SK-N-SH treated with all-trans-retinoic acid at 6 μM for 48 hours (cell line): ENCODE measurements around the gene ING1.
"Not testable (repeated sequence)": the region's sequence is repeated elsewhere in the genome, so short reads cannot be mapped to it uniquely, and the experiment has no call there.

ENCODE experiments used
- ATAC-seq: fragments of 200-7000 bp; cut with Tn5 transposase; 3 replicates; pipeline ENCODE4 v1.9.1; 2020; ENCODE audit warnings: mild to moderate bottlenecking, moderate library complexity
- ARNTL ChIP-seq: fragments of 450-650 bp; formaldehyde crosslinking; IDR thresholded peaks from 2 replicates; pipeline ENCODE4 v1.5.0; 2020; ENCODE audit warnings: low read depth, mild to moderate bottlenecking, moderate library complexity, borderline replicate concordance
- BACH2 ChIP-seq: fragments of 250-450 bp; sonication (Bioruptor Pico); IDR thresholded peaks from 2 replicates; pipeline ENCODE4 v1.9.0; 2021; ENCODE audit warnings: mild to moderate bottlenecking, borderline replicate concordance
- CSDC2 ChIP-seq: fragments of 250-450 bp; sonication (Bioruptor Pico); IDR thresholded peaks from 2 replicates; pipeline ENCODE4 v1.5.0; 2020; ENCODE audit warnings: mild to moderate bottlenecking, moderate library complexity
- ESRRG ChIP-seq: fragments of 250-450 bp; sonication (Bioruptor Pico); IDR thresholded peaks from 2 replicates; pipeline ENCODE4 v1.6.1; 2021; ENCODE audit warnings: mild to moderate bottlenecking
- GLIS3 ChIP-seq: fragments of 250-450 bp; sonication (Bioruptor Pico); IDR thresholded peaks from 2 replicates; pipeline ENCODE4 v1.5.0; 2020; ENCODE audit warnings: mild to moderate bottlenecking, moderate library complexity
- ISL1 ChIP-seq: fragments of 250-450 bp; sonication (Bioruptor Pico); IDR thresholded peaks from 2 replicates; pipeline ENCODE4 v2.1.2; 2022; ENCODE audit warnings: mild to moderate bottlenecking, moderate library complexity
- OSR1 ChIP-seq: fragments of 250-450 bp; sonication (Bioruptor Pico); IDR thresholded peaks from 2 replicates; pipeline ENCODE4 v1.8.0; 2022; ENCODE audit warnings: moderate library complexity, mild to moderate bottlenecking, inconsistent platforms
- PPARA ChIP-seq: fragments of 250-450 bp; sonication (Bioruptor Pico); IDR thresholded peaks from 2 replicates; pipeline ENCODE4 v1.5.0; 2020; ENCODE audit warnings: mild to moderate bottlenecking, borderline replicate concordance
- RARB ChIP-seq: fragments of 250-450 bp; sonication (Bioruptor Pico); IDR thresholded peaks from 2 replicates; pipeline ENCODE4 v1.8.0; 2021; ENCODE audit warnings: mild to moderate bottlenecking, moderate library complexity
- SNAI2 ChIP-seq: fragments of 250-450 bp; sonication (Bioruptor Pico); IDR thresholded peaks from 2 replicates; pipeline ENCODE4 v1.5.0; 2020; ENCODE audit warnings: mild to moderate bottlenecking, moderate library complexity
- TCF4 ChIP-seq: fragments of 250-450 bp; sonication (Bioruptor Pico); IDR thresholded peaks from 2 replicates; pipeline ENCODE4 v1.8.0; 2021; ENCODE audit warnings: mild to moderate bottlenecking, moderate library complexity, borderline replicate concordance
- TOX ChIP-seq: fragments of 250-450 bp; sonication (Bioruptor Pico); IDR thresholded peaks from 2 replicates; pipeline ENCODE4 v1.8.0; 2021; ENCODE audit warnings: mild to moderate bottlenecking, moderate library complexity, borderline replicate concordance
- ZC3H10 ChIP-seq: fragments of 250-450 bp; sonication (Bioruptor Pico); IDR thresholded peaks from 2 replicates; pipeline ENCODE4 v1.5.1; 2021; ENCODE audit warnings: mild to moderate bottlenecking, moderate library complexity
- ZFP3 ChIP-seq: fragments of 250-450 bp; sonication (Bioruptor Pico); IDR thresholded peaks from 2 replicates; pipeline ENCODE4 v1.5.0; 2020; ENCODE audit warnings: mild to moderate bottlenecking, moderate library complexity
- ZFP30 ChIP-seq: fragments of 450-650 bp; formaldehyde crosslinking; IDR thresholded peaks from 2 replicates; pipeline ENCODE4 v1.5.0; 2022; ENCODE audit warnings: mild to moderate bottlenecking, moderate library complexity
- ZNF565 ChIP-seq: fragments of 450-650 bp; formaldehyde crosslinking; conservative IDR thresholded peaks from 2 replicates; pipeline ENCODE4 v1.5.0; 2020; ENCODE audit warnings: low read depth, mild to moderate bottlenecking, moderate library complexity
- ZNF70 ChIP-seq: fragments of 450-650 bp; formaldehyde crosslinking; IDR thresholded peaks from 2 replicates; pipeline ENCODE4 v1.5.0; 2020; ENCODE audit warnings: mild to moderate bottlenecking, moderate library complexity
- ZNF8 ChIP-seq: fragments of 450-650 bp; formaldehyde crosslinking; IDR thresholded peaks from 2 replicates; pipeline ENCODE4 v1.5.0; 2020; ENCODE audit warnings: mild to moderate bottlenecking, moderate library complexity
- TF ChIP-seq, protein P1 (sequence below): fragments of 250-450 bp; sonication (Bioruptor Pico); IDR thresholded peaks from 2 replicates; pipeline ENCODE4 v1.5.1; 2020; ENCODE audit warnings: low read depth, mild to moderate bottlenecking, moderate library complexity
- TF ChIP-seq, protein P2 (sequence below): fragments of 250-450 bp; sonication (Bioruptor Pico); IDR thresholded peaks from 2 replicates; pipeline ENCODE4 v1.5.0; 2020; ENCODE audit warnings: mild to moderate bottlenecking, moderate library complexity
- TF ChIP-seq, protein P3 (sequence below): fragments of 250-450 bp; sonication (Bioruptor Pico); IDR thresholded peaks from 2 replicates; pipeline ENCODE4 v1.8.0; 2021; ENCODE audit warnings: low read depth, mild to moderate bottlenecking, moderate library complexity, borderline replicate concordance
- TF ChIP-seq, protein P4 (sequence below): fragments of 250-450 bp; sonication (Bioruptor Pico); IDR thresholded peaks from 2 replicates; pipeline ENCODE4 v1.8.0; 2020; ENCODE audit warnings: mild to moderate bottlenecking, moderate library complexity, borderline replicate concordance
- TF ChIP-seq, protein P5 (sequence below): fragments of 250-450 bp; sonication (Bioruptor Pico); IDR thresholded peaks from 2 replicates; pipeline ENCODE4 v1.5.1; 2021; ENCODE audit warnings: mild to moderate bottlenecking, moderate library complexity

The ING1 gene

DNA sequence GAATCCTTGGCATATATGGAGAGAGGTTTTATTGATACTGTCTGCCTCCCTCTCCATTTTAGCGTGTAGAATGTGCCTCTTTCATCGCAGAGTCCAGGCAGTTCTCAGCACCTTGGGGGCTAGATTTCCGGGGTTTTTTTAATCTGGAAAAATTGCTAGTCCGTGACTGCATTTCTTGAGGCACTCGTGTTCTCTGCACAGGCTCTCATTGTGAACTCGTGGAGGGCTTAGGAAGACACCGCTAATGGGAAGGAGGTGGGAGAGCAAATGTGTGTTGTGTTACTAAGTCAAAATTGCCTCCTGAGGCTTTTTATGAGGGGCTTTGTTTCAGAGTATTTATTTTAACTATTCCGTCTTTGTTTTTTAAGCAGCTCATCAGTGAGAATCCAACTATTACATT is 10.1 kb downstream of the ING1 start:
- no peak for ATAC-seq
- TF ChIP-seq, protein P1, sequence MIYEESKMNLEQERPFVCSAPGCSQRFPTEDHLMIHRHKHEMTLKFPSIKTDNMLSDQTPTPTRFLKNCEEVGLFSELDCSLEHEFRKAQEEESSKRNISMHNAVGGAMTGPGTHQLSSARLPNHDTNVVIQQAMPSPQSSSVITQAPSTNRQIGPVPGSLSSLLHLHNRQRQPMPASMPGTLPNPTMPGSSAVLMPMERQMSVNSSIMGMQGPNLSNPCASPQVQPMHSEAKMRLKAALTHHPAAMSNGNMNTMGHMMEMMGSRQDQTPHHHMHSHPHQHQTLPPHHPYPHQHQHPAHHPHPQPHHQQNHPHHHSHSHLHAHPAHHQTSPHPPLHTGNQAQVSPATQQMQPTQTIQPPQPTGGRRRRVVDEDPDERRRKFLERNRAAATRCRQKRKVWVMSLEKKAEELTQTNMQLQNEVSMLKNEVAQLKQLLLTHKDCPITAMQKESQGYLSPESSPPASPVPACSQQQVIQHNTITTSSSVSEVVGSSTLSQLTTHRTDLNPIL (CRISPR knock-in tag), result no peak
- TF ChIP-seq, protein P2, sequence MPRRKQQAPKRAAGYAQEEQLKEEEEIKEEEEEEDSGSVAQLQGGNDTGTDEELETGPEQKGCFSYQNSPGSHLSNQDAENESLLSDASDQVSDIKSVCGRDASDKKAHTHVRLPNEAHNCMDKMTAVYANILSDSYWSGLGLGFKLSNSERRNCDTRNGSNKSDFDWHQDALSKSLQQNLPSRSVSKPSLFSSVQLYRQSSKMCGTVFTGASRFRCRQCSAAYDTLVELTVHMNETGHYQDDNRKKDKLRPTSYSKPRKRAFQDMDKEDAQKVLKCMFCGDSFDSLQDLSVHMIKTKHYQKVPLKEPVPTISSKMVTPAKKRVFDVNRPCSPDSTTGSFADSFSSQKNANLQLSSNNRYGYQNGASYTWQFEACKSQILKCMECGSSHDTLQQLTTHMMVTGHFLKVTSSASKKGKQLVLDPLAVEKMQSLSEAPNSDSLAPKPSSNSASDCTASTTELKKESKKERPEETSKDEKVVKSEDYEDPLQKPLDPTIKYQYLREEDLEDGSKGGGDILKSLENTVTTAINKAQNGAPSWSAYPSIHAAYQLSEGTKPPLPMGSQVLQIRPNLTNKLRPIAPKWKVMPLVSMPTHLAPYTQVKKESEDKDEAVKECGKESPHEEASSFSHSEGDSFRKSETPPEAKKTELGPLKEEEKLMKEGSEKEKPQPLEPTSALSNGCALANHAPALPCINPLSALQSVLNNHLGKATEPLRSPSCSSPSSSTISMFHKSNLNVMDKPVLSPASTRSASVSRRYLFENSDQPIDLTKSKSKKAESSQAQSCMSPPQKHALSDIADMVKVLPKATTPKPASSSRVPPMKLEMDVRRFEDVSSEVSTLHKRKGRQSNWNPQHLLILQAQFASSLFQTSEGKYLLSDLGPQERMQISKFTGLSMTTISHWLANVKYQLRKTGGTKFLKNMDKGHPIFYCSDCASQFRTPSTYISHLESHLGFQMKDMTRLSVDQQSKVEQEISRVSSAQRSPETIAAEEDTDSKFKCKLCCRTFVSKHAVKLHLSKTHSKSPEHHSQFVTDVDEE, result no peak
- no peak for TF ChIP-seq TCF4 (CRISPR knock-in tag)
- TF ChIP-seq BACH2 (CRISPR knock-in tag), result no peak
- no peak for TF ChIP-seq SNAI2 (CRISPR knock-in tag)
- no peak for TF ChIP-seq ISL1
- TF ChIP-seq ARNTL (CRISPR knock-in tag), result no peak
- no peak for TF ChIP-seq ZNF70 (CRISPR knock-in tag)
- TF ChIP-seq, all 23 proteins: peak for 0

DNA sequence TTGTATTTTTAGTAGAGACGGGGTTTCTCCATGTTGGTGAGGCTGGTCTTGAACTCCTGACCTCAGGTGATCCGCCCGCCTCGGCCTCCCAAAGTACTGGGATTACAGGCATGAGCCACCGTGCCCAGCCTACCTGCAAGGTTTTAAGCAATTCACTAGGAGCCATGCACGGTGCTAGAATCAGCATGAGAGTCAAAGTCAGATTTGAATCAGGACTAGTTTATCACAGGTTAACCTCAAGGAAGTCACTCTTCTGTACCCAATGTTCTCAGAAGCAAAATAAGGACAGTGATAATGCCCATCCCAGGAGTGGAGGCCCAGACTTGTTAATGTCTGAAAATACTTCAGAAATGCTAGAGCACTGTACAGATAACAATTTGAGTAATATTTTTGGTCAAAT is 12.7 kb downstream of the ING1 start:
- ATAC-seq, result not testable (repeated sequence)

DNA sequence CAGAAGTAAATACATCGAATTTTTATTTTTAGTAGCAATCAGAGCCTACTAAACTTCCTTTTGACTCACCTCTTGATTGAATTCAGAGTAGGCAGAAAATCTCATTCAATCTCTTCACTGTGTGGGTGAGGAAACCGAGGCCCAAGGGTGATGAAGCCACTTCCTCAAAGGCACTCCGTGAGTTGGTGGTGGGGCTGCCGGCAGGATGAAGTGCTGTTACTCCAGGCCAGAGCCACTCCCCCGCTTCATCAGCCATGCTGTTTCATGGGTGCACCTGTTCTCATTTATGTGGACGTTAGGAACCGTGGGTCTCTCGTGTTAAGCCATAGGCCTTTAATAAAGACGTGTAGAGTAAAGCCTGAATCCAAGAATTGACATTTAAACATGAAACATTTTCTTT is 13.2 kb downstream of the ING1 start:
- TF ChIP-seq ZNF8 (CRISPR knock-in tag) (no peak), TOX (CRISPR knock-in tag) (no peak), ZC3H10 (CRISPR knock-in tag) (no peak), ESRRG (CRISPR knock-in tag) (no peak), BACH2 (CRISPR knock-in tag) (no peak), PPARA (CRISPR knock-in tag) (no peak), ISL1 (no peak), GLIS3 (CRISPR knock-in tag) (no peak), ZNF565 (CRISPR knock-in tag) (no peak), OSR1 (CRISPR knock-in tag) (no peak), RARB (no peak), SNAI2 (CRISPR knock-in tag) (no peak), TCF4 (CRISPR knock-in tag) (no peak), ZFP30 (CRISPR knock-in tag) (no peak)
- TF ChIP-seq, protein P1 (CRISPR knock-in tag), result no peak
- TF ChIP-seq, protein P3, sequence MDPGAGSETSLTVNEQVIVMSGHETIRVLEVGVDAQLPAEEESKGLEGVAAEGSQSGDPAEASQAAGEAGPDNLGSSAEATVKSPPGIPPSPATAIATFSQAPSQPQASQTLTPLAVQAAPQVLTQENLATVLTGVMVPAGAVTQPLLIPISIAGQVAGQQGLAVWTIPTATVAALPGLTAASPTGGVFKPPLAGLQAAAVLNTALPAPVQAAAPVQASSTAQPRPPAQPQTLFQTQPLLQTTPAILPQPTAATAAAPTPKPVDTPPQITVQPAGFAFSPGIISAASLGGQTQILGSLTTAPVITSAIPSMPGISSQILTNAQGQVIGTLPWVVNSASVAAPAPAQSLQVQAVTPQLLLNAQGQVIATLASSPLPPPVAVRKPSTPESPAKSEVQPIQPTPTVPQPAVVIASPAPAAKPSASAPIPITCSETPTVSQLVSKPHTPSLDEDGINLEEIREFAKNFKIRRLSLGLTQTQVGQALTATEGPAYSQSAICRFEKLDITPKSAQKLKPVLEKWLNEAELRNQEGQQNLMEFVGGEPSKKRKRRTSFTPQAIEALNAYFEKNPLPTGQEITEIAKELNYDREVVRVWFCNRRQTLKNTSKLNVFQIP (CRISPR knock-in tag), result no peak
- TF ChIP-seq, all 23 proteins: peak for 0
- no peak for ATAC-seq

DNA sequence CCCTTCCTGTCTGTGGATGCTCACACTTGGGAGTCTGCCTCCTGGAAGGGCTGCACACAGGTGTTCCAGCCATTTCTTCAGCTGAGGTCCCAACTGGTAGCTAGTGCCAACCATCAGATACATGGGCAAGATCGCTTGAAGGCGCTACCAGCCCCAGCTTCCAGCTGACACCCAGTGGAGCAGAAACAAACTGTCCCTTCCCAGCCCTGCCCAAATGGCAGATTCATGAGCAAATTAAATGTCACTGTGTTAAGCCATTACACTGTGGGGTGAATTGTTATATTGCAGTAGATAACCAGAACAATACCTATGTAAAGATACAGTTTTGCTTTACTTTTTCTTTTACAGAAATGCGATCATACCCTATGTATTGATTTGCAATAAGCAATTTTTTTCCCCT is 17.6 kb downstream of the ING1 start:
- ATAC-seq, result no peak
- no peak for TF ChIP-seq RARB

DNA sequence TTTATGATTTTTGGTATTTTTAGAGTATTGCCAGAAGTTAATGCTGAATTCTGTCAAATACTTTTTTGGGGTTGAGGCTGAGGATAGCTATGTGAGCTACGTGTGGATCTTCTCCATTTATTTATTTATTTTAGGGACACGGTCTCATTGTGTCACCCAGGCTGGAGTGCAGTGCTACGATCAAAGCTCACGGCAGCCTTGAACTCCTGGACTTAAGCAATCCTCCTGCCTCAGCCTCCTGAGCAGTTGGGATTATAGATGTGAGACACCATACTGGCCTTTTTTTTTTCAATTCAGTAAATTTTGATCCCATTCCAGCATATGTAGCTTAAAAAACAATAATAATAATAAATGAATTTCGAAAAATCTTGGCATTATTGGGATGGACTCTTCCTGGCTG is 21.1 kb downstream of the ING1 start:
- no peak for ATAC-seq

More for the DNA sequence above, 21.1 kb downstream of the ING1 start:
- no peak for TF ChIP-seq ISL1
- TF ChIP-seq, protein P1 (CRISPR knock-in tag), result no peak
- no peak for TF ChIP-seq PPARA (CRISPR knock-in tag)
- TF ChIP-seq ZFP30 (CRISPR knock-in tag), result no peak
- no peak for TF ChIP-seq ZFP3
- TF ChIP-seq ARNTL (CRISPR knock-in tag), result no peak
- TF ChIP-seq CSDC2 (CRISPR knock-in tag), result no peak
- TF ChIP-seq, protein P4, sequence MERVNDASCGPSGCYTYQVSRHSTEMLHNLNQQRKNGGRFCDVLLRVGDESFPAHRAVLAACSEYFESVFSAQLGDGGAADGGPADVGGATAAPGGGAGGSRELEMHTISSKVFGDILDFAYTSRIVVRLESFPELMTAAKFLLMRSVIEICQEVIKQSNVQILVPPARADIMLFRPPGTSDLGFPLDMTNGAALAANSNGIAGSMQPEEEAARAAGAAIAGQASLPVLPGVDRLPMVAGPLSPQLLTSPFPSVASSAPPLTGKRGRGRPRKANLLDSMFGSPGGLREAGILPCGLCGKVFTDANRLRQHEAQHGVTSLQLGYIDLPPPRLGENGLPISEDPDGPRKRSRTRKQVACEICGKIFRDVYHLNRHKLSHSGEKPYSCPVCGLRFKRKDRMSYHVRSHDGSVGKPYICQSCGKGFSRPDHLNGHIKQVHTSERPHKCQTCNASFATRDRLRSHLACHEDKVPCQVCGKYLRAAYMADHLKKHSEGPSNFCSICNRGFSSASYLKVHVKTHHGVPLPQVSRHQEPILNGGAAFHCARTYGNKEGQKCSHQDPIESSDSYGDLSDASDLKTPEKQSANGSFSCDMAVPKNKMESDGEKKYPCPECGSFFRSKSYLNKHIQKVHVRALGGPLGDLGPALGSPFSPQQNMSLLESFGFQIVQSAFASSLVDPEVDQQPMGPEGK (CRISPR knock-in tag), result no peak
- TF ChIP-seq, protein P5, sequence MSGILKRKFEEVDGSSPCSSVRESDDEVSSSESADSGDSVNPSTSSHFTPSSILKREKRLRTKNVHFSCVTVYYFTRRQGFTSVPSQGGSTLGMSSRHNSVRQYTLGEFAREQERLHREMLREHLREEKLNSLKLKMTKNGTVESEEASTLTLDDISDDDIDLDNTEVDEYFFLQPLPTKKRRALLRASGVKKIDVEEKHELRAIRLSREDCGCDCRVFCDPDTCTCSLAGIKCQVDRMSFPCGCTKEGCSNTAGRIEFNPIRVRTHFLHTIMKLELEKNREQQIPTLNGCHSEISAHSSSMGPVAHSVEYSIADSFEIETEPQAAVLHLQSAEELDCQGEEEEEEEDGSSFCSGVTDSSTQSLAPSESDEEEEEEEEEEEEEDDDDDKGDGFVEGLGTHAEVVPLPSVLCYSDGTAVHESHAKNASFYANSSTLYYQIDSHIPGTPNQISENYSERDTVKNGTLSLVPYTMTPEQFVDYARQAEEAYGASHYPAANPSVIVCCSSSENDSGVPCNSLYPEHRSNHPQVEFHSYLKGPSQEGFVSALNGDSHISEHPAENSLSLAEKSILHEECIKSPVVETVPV (CRISPR knock-in tag), result no peak
- TF ChIP-seq ZC3H10 (CRISPR knock-in tag), result no peak
- no peak for TF ChIP-seq TOX (CRISPR knock-in tag)
- no peak for TF ChIP-seq OSR1 (CRISPR knock-in tag)
